NOMO-1 (cell line): ENCODE data around the gene PFKFB2.

ENCODE experiments used
- DNase-seq, 2 experiments: peaks; one replicate each; lab custom pipeline; 2025; ENCODE audit not compliant: unreplicated experiment in 2 of 2; lab: John Stamatoyannopoulos, UW

The PFKFB2 gene

GRCh38 chr1:207060596-207060995, 7.5 kb downstream of the PFKFB2 start:
- DNase-seq, result no peak

- no peak for DNase-seq
Measured at GRCh38 chr1:207062058-207062457, 9.0 kb downstream of the PFKFB2 start.

DNA sequence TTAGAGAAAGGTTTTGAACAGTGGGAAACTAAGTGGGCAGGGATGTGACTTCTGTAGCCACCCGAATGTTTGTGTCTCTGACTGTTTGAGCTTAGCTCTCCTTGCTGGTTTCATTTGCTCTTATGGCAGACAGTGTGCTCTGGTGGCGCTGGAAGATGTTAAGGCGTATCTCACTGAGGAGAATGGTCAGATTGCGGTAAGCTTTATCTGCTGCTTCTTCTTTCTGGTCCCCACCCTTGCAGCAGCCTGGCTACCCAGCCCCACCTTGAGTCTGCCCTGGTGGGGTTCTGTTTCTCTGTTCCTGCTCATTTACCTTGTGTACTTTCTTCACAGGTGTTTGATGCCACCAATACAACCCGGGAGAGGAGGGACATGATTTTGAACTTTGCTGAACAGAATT, 9.9 kb downstream of the PFKFB2 start:
- DNase-seq, result no peak

- DNase-seq, result no peak
Measured at GRCh38 chr1:207064561-207064960, 11.5 kb downstream of the PFKFB2 start.

DNA sequence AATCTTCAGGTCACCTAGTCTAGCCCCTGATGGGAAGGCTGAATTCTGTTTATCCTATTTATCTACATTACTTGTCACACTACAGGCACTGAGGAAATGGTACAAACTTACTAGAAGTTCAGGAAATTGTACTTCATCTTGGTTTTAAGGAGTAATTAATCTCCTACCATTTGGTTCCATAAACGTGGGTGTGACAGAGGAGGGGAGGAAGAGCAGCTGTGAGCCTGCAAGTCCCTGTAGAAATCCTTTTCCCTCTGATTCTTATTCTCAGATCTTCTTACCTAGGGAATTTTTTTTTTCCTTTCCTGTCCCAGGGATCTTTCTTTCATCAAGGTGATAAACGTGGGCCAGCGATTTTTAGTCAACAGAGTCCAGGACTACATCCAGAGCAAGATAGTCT, 14.1 kb downstream of the PFKFB2 start:
- no peak for DNase-seq

DNA sequence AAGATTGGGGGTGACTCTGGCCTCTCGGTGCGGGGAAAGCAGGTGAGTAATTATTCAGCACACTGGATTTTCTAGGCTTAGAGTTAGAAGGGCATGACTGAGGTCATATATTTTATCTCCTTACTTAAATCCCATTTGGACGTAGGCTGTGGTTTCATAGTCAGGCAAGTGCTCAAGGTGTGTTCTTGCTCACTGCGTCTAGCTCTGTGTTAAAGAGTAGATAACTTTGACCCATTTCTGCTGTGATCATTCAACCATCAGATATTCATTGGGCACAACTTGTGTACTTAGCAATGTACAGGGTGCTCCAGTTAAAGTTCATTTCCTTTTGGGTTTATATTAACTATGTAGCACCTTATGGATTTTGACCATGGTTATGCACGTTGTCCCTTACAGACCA, 14.6 kb downstream of the PFKFB2 start:
- no peak for DNase-seq

GRCh38 chr1:207069061-207069460, 16.0 kb downstream of the PFKFB2 start:
- DNase-seq, result no peak

GRCh38 chr1:207069858-207070506, 16.9 kb downstream of the PFKFB2 start:
- DNase-seq, result peak in 1 of 2 experiments; percentile 18

GRCh38 chr1:207070811-207071210, 17.7 kb downstream of the PFKFB2 start:
- DNase-seq, result peak; percentile 57 to 76

GRCh38 chr1:207071426-207071825, 18.4 kb downstream of the PFKFB2 start:
- DNase-seq, result no peak

DNA sequence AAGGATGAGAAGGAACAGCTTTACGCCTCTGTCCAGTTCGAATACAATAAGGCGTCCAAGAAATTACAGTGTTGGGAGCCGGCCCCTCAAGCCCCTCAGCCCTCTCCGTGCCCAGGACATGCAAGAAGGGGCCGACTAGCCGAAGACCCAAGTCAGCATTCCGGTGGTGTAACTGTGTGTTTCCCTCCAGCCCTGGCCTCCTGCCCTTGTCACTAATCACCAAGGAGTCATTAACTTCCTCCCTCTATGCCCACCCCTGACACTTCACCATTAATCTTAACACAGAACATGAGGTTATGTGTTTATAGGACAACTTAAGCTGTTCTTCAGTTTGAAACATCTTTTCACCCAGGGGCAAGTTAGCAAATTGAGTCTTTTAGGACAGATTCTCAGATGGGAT, 19.2 kb downstream of the PFKFB2 start:
- no peak for DNase-seq

DNA sequence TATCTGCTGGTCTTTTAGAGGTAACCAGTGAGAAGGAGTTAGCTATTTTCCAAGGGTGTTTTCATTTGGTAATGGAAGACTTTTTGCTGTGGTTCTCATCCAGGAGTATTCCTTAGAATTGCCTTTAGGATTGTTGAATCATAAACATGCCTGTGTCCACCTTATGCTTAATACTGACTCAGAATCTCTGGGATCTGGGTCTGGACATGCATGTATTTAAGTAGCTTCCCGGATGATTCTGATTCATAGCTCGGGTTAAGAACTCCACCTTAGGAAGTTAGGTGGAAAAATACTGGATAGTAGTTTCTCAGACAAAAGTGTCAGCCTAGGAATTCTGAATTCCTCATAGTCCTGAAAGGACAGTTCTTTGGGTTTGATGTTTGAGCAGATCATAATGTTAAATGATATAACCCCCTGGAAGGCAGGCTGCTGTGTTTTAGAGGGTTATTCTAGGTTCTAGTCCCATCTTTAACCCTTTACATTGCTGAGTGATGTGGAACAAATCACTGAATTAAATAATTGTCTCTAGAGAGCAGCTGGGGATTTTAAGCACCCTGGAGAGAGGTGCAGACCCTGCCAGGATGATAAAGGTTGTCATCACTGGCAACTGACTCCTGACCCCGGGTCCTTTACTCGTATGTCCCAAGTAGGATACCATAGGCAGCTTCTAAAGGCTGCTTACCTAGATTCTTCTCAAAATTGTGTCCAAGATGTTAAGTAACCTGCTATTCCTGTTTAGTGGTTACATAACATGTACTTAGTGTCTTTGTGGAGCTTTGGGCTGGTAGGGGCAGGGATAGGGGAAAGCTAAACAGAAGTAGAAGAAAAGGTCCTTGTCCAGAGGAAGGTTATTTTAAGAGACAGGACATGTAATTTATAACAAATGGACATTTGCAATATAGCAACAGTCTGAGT, 21.1 kb downstream of the PFKFB2 start:
- DNase-seq, result no peak

DNA sequence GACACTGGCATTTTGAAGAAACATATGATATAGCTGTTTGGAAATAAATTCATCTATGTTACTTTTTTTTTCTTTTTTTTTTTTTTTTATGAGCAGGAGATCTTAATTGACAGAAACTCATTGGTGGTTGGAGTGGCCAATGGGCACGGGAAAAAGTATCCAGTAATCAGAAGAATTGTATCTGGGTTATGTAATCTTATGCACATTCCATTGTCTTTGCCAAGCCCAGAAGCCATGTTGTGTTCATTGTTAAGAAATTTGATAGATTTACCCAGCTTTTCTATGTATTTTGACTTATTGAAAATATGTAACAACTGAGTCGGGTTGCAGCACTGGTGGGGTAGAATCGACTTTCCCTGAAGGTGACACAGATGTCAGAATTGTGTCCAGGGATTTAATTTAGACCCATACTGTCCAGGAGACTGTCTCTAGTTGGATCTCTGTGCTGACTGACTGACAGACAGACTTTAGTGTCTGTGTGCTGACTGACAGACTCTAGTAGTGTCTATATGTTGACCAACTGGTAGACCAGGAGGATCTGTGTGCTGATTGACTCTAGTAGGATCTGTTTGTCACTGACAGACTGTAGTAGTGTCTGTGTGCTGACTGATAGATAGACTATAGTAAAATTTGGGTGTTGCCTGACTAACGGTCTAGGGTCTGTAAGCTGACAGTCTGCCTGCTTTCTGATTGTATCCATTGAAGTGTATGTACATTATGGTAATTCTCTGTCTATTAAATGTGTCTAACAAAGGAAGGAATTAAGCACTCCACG, 23.3 kb downstream of the PFKFB2 start:
- DNase-seq, result no peak

DNA sequence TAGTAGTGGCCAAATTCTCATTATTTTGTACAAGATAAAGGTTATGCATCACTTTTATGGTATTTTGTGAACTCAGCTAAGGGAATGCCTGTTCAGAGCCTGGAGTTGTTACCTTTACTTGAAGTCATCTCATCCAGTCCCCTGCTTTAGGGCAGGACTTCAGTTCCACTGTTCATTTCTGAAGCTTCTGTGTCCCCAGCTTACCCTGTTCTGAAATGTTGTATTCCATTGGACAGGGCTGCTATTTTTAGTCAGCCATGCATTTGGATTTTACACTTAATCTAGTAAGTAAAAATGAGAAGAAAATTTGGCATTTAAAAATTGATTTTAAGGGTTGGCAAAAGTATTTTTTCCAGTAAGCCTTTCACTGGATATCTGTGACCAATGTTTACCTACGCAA, 23.9 kb downstream of the PFKFB2 start:
- DNase-seq, result no peak

GRCh38 chr1:207077470-207078377, 24.6 kb downstream of the PFKFB2 start:
- peak; percentile 55 to 81 for DNase-seq

DNA sequence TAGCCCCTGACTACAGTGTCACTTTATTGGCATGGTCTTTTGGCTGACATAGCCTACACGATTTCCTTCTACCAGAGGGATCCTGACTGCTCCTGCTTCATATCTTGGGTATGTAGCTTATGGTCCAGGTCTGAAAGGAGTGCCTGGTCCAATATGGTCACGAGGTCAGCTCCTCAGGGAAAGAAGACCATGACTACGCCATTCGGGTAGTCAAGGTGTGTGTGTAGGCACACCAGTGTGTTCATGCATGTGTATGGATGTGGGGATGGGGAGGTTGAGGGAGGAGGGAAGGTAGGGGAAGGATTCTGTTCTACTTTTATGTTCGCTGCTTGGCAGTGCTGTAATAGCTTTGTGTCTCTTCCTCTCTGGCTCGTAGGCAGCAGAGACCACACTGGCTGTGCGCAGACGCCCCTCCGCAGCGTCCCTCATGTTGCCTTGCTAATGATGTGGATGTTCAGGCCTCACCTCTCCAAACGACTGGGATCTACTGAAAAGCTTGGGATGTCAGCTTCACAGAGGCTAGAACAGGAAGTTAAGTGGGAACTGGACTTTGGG, 25.6 kb downstream of the PFKFB2 start:
- DNase-seq, result no peak

DNA sequence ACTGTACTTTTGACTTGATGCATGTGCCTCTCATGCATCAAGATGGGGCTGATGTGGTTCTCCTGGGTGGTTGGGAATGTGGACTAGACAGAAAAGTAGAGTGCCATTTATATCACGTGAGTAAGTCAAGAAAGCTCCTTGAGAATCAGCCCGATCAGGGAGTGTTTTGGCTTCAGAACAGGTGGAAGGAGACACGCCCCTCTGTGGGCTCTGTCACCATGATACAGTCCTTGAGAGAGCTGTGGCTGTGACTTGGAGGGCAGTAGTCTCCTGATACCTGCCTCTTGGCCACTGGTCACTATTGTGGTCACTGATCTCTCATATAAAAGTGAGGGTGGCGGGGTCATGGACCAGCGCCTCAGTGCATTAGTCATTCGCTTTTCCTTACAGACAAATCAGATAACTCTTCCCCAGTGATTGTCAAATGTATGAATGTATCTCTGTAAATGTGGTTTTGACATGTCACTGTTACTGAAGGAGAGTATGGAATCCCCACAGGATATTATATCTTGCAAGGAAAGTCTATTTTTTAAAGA, 26.7 kb downstream of the PFKFB2 start:
- no peak for DNase-seq

GRCh38 chr1:207081088-207081487, 28.0 kb downstream of the PFKFB2 start:
- DNase-seq, result no peak

GRCh38 chr1:207081806-207082205, 28.7 kb downstream of the PFKFB2 start:
- no peak for DNase-seq

DNA sequence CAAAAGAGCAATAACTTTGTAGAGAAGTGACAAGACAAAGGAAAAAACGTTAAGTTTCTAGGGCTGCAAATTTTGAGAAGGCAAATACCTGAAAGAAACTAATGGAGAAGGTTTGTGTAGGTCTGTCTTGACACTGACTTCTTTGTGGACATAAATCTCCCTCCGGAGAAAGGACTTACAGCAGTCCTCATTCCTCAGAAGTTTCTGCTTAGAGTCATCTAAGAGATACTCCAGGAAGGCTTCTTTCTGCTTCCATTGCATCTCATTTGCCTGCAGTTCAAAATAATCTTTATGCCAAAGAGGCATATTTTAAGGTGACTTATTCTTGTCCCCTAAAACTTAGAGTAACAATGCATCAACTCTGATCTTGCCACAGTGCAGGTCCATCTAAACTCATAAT, 31.2 kb downstream of the PFKFB2 start:
- DNase-seq, result no peak
